Measurements from ENCODE around the gene GRIK1. TPM values are rescaled to one million over a fixed set of nuclear protein-coding genes. Genes with fewer than 3 reads are reported as not detected.

Gene GRIK1
- total RNA-seq, 3 donors from 2014 or later = 0.38 to 0.41 TPM; not detected in 1

DNA sequence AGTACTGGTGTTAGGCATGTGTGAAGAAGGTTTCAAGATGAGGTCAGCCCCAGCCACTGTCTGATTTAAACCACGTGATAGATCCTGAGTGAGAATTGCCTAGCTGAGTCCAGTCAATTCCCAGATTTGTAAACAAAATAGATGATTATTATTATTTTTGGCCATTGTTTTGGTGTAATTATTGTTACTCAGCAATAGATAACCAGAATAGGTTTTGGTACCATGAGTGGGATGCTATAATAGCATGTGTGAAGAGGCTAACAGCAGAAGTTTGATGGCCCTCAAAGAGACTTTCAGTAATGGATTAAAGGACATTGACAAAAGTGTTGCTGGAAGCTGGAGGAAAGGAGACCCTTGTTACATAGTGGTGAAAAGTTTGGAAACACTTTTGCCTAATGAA is 426.3 kb downstream of the GRIK1 start:
- DNase-seq = no peak
- Histone ChIP-seq H3K4me3 (no peak overlapping the region), H3K36me3 (ENCODE audit: low read depth) (no peaks in the 10 kb centered on the region), H3K4me1 (ENCODE audit: low read depth) (no peaks in the 10 kb centered on the region), H3K9me3 (peaks cover 7% of the 10 kb centered on the region)
- TF ChIP-seq, protein P1, sequence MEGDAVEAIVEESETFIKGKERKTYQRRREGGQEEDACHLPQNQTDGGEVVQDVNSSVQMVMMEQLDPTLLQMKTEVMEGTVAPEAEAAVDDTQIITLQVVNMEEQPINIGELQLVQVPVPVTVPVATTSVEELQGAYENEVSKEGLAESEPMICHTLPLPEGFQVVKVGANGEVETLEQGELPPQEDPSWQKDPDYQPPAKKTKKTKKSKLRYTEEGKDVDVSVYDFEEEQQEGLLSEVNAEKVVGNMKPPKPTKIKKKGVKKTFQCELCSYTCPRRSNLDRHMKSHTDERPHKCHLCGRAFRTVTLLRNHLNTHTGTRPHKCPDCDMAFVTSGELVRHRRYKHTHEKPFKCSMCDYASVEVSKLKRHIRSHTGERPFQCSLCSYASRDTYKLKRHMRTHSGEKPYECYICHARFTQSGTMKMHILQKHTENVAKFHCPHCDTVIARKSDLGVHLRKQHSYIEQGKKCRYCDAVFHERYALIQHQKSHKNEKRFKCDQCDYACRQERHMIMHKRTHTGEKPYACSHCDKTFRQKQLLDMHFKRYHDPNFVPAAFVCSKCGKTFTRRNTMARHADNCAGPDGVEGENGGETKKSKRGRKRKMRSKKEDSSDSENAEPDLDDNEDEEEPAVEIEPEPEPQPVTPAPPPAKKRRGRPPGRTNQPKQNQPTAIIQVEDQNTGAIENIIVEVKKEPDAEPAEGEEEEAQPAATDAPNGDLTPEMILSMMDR (IDR thresholded peaks at IDR 0.05) = no peak
- intact Hi-C loops (cut with DNase I, micrococcal nuclease) = no loop called here
- no peak for ATAC-seq

DNA sequence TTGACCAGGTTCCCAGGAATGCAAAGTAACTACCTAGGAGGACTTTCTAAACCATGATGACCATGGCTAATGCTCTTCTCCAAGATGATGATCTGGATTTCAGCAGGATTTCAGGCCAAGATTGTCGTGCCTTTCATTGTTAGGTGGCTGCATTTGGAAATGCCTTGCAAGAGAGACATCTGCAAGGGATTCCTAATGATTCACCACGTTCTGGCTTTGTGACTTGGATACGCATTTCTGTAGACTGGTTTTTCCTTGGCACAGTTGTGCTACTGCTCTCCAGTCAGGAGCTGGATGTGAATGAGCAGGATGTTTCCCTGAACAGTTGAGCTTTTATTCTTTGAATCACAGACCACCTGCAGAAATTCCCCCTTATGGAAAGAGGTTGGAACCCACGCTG is 428.7 kb downstream of the GRIK1 start:
- H3K36me3 ChIP-seq (ENCODE audit: low read depth) = no peaks in the 10 kb centered on the region
- no peak overlapping the region for H3K4me3 ChIP-seq
- no peak for DNase-seq
- TF ChIP-seq, protein P1 (IDR thresholded peaks at IDR 0.05) = no peak
- H3K9me3 ChIP-seq = peaks cover 7% of the 10 kb centered on the region
- H3K4me1 ChIP-seq (ENCODE audit: low read depth) = no peaks in the 10 kb centered on the region
- no peak for ATAC-seq
- intact Hi-C loops (cut with DNase I, micrococcal nuclease) = no loop called here

DNA sequence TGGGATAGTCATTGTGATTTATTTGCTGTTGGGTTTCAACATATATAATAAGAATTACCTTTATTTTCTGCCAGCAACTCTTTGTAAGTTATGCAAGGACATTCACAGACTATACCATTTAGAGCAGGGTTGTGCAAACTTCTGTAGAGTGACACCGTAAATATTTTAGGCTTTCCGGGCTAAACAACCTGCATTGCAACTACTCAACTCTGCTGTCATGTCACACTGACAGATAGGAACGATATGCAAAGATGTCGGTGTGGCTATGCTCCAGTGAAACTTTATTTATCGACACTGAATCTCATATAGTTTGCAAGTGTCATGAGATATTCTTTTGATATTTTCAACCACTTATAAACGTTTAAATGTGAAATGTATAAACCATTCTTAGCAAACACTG is 430.7 kb downstream of the GRIK1 start:
- no peak for DNase-seq
- no peaks in the 10 kb centered on the region for H3K4me1 ChIP-seq (ENCODE audit: low read depth)
- TF ChIP-seq, protein P1 (IDR thresholded peaks at IDR 0.05) = no peak
- H3K4me3 ChIP-seq = no peak overlapping the region
- peaks cover 4% of the 10 kb centered on the region for H3K9me3 ChIP-seq
- no peaks in the 10 kb centered on the region for H3K36me3 ChIP-seq (ENCODE audit: low read depth)
- no peak for ATAC-seq
- intact Hi-C loops (cut with DNase I, micrococcal nuclease) = no loop called here

DNA sequence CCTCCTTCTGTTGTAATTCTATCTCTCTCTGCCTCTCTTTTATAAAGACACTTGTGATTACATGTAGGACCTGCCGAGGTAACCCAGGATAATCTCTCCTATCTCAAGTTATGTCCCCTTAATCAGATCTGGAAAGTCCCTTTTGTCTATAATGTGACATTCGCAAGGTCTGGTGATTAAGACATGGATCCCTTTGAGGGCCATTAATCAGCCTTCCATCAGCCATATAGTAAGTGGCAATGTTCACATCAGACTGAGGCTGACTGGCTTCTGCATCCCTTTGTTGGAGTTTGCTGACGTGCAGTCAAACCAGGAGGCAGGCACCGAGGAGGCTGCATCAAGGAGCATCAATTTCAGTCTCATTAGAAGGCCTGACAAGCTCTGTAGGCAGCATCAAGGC is 431.5 kb downstream of the GRIK1 start:
- DNase-seq = no peak
- no peaks in the 10 kb centered on the region for H3K9me3 ChIP-seq
- ATAC-seq = no peak
- H3K36me3 ChIP-seq (ENCODE audit: low read depth) = no peaks in the 10 kb centered on the region
- H3K4me1 ChIP-seq (ENCODE audit: low read depth) = no peaks in the 10 kb centered on the region
- H3K4me3 ChIP-seq = no peak overlapping the region
- TF ChIP-seq, protein P1 (IDR thresholded peaks at IDR 0.05) = no peak
- intact Hi-C loops (cut with DNase I, micrococcal nuclease) = no loop called here

DNA sequence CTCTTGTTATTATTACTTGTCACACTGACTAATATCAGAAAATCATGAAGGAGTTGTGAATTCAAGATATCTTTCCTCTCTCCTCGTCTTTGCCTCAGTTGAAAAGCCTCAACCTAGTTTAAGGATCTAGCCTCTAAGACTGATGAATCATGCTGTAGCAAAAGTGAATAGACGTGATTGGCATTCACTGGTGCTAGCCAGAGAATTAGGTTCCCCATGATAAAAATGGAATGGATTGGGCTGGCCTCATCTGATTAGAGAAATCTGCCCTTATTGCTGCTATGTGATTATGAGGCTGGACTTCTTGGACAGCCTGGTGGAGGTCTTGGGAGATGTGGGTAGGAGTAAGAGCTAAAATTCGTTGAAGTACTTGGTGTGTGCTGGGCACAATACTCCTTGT is 432.8 kb downstream of the GRIK1 start:
- ATAC-seq (no peak), DNase-seq (no peak)
- Histone ChIP-seq H3K9me3 (no peaks in the 10 kb centered on the region), H3K4me3 (no peak overlapping the region), H3K36me3 (ENCODE audit: low read depth) (no peaks in the 10 kb centered on the region), H3K4me1 (ENCODE audit: low read depth) (no peaks in the 10 kb centered on the region)
- TF ChIP-seq, protein P1 (IDR thresholded peaks at IDR 0.05) = no peak
- intact Hi-C loops (cut with DNase I, micrococcal nuclease) = no loop called here

DNA sequence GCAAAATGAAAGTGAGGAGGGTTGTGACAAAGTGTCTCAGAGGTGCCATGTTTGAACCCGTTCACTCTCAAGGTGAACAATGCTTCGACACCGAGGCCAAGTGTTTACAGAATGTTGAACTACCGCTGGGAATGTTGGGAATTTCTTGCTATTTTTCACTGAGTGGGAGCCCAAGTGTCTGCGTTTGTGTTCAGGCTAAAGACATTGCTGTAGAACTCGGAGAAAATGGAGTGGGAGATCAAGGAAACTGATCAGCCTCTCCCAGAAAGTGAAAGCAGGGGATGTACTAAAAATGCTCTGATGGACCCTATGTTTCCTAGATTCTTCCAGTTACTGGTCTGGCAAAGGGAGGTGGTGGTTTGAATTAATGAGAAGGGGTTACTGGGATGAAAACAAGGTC is 433.6 kb downstream of the GRIK1 start:
- Histone ChIP-seq H3K9me3 (no peaks in the 10 kb centered on the region), H3K4me3 (no peak overlapping the region), H3K4me1 (ENCODE audit: low read depth) (no peaks in the 10 kb centered on the region), H3K36me3 (ENCODE audit: low read depth) (no peaks in the 10 kb centered on the region)
- intact Hi-C loops (cut with DNase I, micrococcal nuclease) = no loop called here
- no peak for DNase-seq
- TF ChIP-seq, protein P1 (IDR thresholded peaks at IDR 0.05) = no peak
- no peak for ATAC-seq

Data from mucosa of descending colon (tissue), 3 donors.